ENCODE results near the gene IGSF8. TPM values are rescaled to one million over a fixed set of nuclear protein-coding genes. Genes with fewer than 3 reads are reported as not detected.
A peak's percentile ranks its signal among the peaks of the same experiment; 100 is the strongest.

Gene IGSF8
- total RNA-seq, 1 donor: 12.9 TPM

- Histone ChIP-seq H3K4me3 (ENCODE audit: low read length) (no peak overlapping the region), H3K9me3 (ENCODE audit: low read depth, low read length) (no peaks in the 10 kb centered on the region), H3K4me1 (ENCODE audit: insufficient read depth, low read length) (peaks cover 40% of the 10 kb centered on the region), H3K27me3 (ENCODE audit: insufficient read depth, low read length) (peaks cover 35% of the 10 kb centered on the region)
Observed at GRCh38 chr1:160076295-160076694, 22.1 kb downstream of the IGSF8 start.

- no peaks in the 10 kb centered on the region for H3K9me3 ChIP-seq (ENCODE audit: low read depth, low read length)
- peaks cover 42% of the 10 kb centered on the region for H3K4me1 ChIP-seq (ENCODE audit: insufficient read depth, low read length)
- H3K4me3 ChIP-seq (ENCODE audit: low read length): no peak overlapping the region
- peaks cover 36% of the 10 kb centered on the region for H3K27me3 ChIP-seq (ENCODE audit: insufficient read depth, low read length)
Observed at GRCh38 chr1:160075836-160076235, 22.6 kb downstream of the IGSF8 start.

GRCh38 chr1:160074865-160075264 lies 23.6 kb downstream of the IGSF8 start:
- no peaks in the 10 kb centered on the region for H3K9me3 ChIP-seq (ENCODE audit: low read depth, low read length)
- H3K27me3 ChIP-seq (ENCODE audit: insufficient read depth, low read length): peaks cover 33% of the 10 kb centered on the region
- H3K4me3 ChIP-seq (ENCODE audit: low read length): no peak overlapping the region
- H3K4me1 ChIP-seq (ENCODE audit: insufficient read depth, low read length): peaks cover 48% of the 10 kb centered on the region

- Histone ChIP-seq H3K4me1 (ENCODE audit: insufficient read depth, low read length) (peaks cover 27% of the 10 kb centered on the region), H3K4me3 (ENCODE audit: low read length) (no peak overlapping the region)
Observed at GRCh38 chr1:160071289-160071688, 27.1 kb downstream of the IGSF8 start.

GRCh38 chr1:160070243-160071163 lies 27.9 kb downstream of the IGSF8 start:
- Histone ChIP-seq H3K27me3 (ENCODE audit: insufficient read depth, low read length) (peaks cover 29% of the 10 kb centered on the region), H3K4me3 (ENCODE audit: low read length) (peak overlapping the region; percentile 39), H3K9me3 (ENCODE audit: low read depth, low read length) (no peaks in the 10 kb centered on the region), H3K4me1 (ENCODE audit: insufficient read depth, low read length) (peaks cover 19% of the 10 kb centered on the region)

More at GRCh38 chr1:160071289-160071688, 27.1 kb downstream of the IGSF8 start:
- peaks cover 32% of the 10 kb centered on the region for H3K27me3 ChIP-seq (ENCODE audit: insufficient read depth, low read length)
- H3K9me3 ChIP-seq (ENCODE audit: low read depth, low read length): no peaks in the 10 kb centered on the region

- Histone ChIP-seq H3K9me3 (ENCODE audit: low read depth, low read length) (no peaks in the 10 kb centered on the region), H3K4me1 (ENCODE audit: insufficient read depth, low read length) (peaks cover 10% of the 10 kb centered on the region), H3K4me3 (ENCODE audit: low read length) (peak within 1 kb of the TSS; percentile 39), H3K27me3 (ENCODE audit: insufficient read depth, low read length) (peaks cover 29% of the 10 kb centered on the region)
Observed at GRCh38 chr1:160069460-160070231, 28.8 kb downstream of the IGSF8 start, which contains the start of gene KCNJ10. KCNJ10 (minus strand) TSS chr1:160070160; CDS start chr1:160042532, 27,628 bp downstream.

GRCh38 chr1:160068225-160068624 lies 30.2 kb downstream of the IGSF8 start:
- Histone ChIP-seq H3K4me3 (ENCODE audit: low read length) (no peak overlapping the region), H3K27me3 (ENCODE audit: insufficient read depth, low read length) (peaks cover 29% of the 10 kb centered on the region), H3K4me1 (ENCODE audit: insufficient read depth, low read length) (peaks cover 15% of the 10 kb centered on the region), H3K9me3 (ENCODE audit: low read depth, low read length) (no peaks in the 10 kb centered on the region)

- no peak overlapping the region for H3K4me3 ChIP-seq (ENCODE audit: low read length)
- H3K9me3 ChIP-seq (ENCODE audit: low read depth, low read length): no peaks in the 10 kb centered on the region
- peaks cover 15% of the 10 kb centered on the region for H3K4me1 ChIP-seq (ENCODE audit: insufficient read depth, low read length)
- peaks cover 27% of the 10 kb centered on the region for H3K27me3 ChIP-seq (ENCODE audit: insufficient read depth, low read length)
Observed at GRCh38 chr1:160066829-160067745, 31.3 kb downstream of the IGSF8 start.

GRCh38 chr1:160064746-160065145 lies 33.7 kb downstream of the IGSF8 start:
- Histone ChIP-seq H3K4me1 (ENCODE audit: insufficient read depth, low read length) (peaks cover 7% of the 10 kb centered on the region), H3K9me3 (ENCODE audit: low read depth, low read length) (no peaks in the 10 kb centered on the region), H3K4me3 (ENCODE audit: low read length) (no peak overlapping the region)

GRCh38 chr1:160064164-160064563 lies 34.3 kb downstream of the IGSF8 start:
- H3K9me3 ChIP-seq (ENCODE audit: low read depth, low read length): no peaks in the 10 kb centered on the region
- H3K4me1 ChIP-seq (ENCODE audit: insufficient read depth, low read length): peaks cover 7% of the 10 kb centered on the region
- H3K27me3 ChIP-seq (ENCODE audit: insufficient read depth, low read length): peaks cover 3% of the 10 kb centered on the region
- no peak overlapping the region for H3K4me3 ChIP-seq (ENCODE audit: low read length)

More at GRCh38 chr1:160064746-160065145, 33.7 kb downstream of the IGSF8 start:
- peaks cover 7% of the 10 kb centered on the region for H3K27me3 ChIP-seq (ENCODE audit: insufficient read depth, low read length)

- Histone ChIP-seq H3K27me3 (ENCODE audit: insufficient read depth, low read length) (no peaks in the 10 kb centered on the region), H3K4me3 (ENCODE audit: low read length) (no peak overlapping the region), H3K4me1 (ENCODE audit: insufficient read depth, low read length) (peaks cover 7% of the 10 kb centered on the region), H3K9me3 (ENCODE audit: low read depth, low read length) (no peaks in the 10 kb centered on the region)
Observed at GRCh38 chr1:160063176-160063575, 35.2 kb downstream of the IGSF8 start.

GRCh38 chr1:160062230-160062532 lies 36.2 kb downstream of the IGSF8 start:
- no peaks in the 10 kb centered on the region for H3K9me3 ChIP-seq (ENCODE audit: low read depth, low read length)
- H3K27me3 ChIP-seq (ENCODE audit: insufficient read depth, low read length): no peaks in the 10 kb centered on the region
- H3K4me1 ChIP-seq (ENCODE audit: insufficient read depth, low read length): peaks cover 7% of the 10 kb centered on the region
- no peak overlapping the region for H3K4me3 ChIP-seq (ENCODE audit: low read length)

- H3K4me3 ChIP-seq (ENCODE audit: low read length): no peak overlapping the region
- peaks cover 7% of the 10 kb centered on the region for H3K4me1 ChIP-seq (ENCODE audit: insufficient read depth, low read length)
- no peaks in the 10 kb centered on the region for H3K9me3 ChIP-seq (ENCODE audit: low read depth, low read length)
- H3K27me3 ChIP-seq (ENCODE audit: insufficient read depth, low read length): no peaks in the 10 kb centered on the region
Observed at GRCh38 chr1:160061369-160062229, 36.8 kb downstream of the IGSF8 start.

GRCh38 chr1:160058087-160058486 lies 40.3 kb downstream of the IGSF8 start:
- H3K27me3 ChIP-seq (ENCODE audit: insufficient read depth, low read length): no peaks in the 10 kb centered on the region
- no peaks in the 10 kb centered on the region for H3K4me1 ChIP-seq (ENCODE audit: insufficient read depth, low read length)
- no peak overlapping the region for H3K4me3 ChIP-seq (ENCODE audit: low read length)
- no peaks in the 10 kb centered on the region for H3K9me3 ChIP-seq (ENCODE audit: low read depth, low read length)
